ENCODE data around the gene DHX16.

The DHX16 gene

DNA sequence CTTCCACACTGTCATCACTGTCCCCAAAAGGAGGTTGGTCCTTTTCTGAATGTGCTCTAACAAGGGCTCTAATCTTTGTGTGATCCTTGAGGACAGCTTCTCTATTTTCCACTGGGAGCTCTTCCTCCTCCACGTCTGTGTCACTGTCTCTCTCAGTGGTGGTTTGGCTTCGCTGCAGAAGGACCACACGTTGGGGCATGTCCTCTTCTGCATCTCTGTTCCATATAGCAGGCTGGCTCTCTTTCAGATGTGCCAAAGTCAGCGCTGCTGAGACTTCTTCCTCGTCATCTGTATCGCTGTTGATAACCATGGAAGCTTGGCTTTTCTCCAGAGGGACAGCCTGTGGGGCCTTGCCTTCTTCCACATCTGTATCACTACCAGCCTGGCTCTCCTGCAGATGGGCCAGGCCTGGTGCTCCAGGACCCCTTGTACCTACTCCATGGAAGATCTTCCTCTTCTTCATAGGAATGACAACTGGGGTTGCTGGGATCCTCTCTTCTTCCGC, 39.7 kb upstream of the DHX16 start:
- no peak overlapping the region for H3K9ac ChIP-seq (ENCODE audit: low read length)
- H3K9me2 ChIP-seq (replicated peaks; ENCODE audit: insufficient read depth, low read length), result no peaks in the 10 kb centered on the region
- H3K27me3 ChIP-seq (ENCODE audit: low read length), result no peaks in the 10 kb centered on the region
- no peak overlapping the region for H3K27ac ChIP-seq (ENCODE audit: low read depth, low read length)
- H3K4me3 ChIP-seq (ENCODE audit: insufficient read depth, low read length, poor library complexity, severe bottlenecking), result no peak overlapping the region
- peaks cover 6% of the 10 kb centered on the region; the same call in 1 of the 2 replicates for H3K36me3 ChIP-seq (ENCODE audit: low read length)
- TF ChIP-seq EZH2phosphoT487 (conservative IDR thresholded peaks at IDR 0.05; ENCODE audit: low read length), result no peak
- TF ChIP-seq, protein P1, sequence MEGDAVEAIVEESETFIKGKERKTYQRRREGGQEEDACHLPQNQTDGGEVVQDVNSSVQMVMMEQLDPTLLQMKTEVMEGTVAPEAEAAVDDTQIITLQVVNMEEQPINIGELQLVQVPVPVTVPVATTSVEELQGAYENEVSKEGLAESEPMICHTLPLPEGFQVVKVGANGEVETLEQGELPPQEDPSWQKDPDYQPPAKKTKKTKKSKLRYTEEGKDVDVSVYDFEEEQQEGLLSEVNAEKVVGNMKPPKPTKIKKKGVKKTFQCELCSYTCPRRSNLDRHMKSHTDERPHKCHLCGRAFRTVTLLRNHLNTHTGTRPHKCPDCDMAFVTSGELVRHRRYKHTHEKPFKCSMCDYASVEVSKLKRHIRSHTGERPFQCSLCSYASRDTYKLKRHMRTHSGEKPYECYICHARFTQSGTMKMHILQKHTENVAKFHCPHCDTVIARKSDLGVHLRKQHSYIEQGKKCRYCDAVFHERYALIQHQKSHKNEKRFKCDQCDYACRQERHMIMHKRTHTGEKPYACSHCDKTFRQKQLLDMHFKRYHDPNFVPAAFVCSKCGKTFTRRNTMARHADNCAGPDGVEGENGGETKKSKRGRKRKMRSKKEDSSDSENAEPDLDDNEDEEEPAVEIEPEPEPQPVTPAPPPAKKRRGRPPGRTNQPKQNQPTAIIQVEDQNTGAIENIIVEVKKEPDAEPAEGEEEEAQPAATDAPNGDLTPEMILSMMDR (IDR thresholded peaks at IDR 0.05; ENCODE audit: insufficient read depth, low read length, poor library complexity, severe bottlenecking), result no peak
- H3K79me2 ChIP-seq (ENCODE audit: insufficient read depth, low read length), result no peaks in the 10 kb centered on the region
- no peak overlapping the region for H3K4me2 ChIP-seq (ENCODE audit: low read depth, low read length, poor library complexity, severe bottlenecking)
- H3F3A ChIP-seq (ENCODE audit: insufficient read depth), result peaks cover 26% of the 10 kb centered on the region
- H3K9me3 ChIP-seq (ENCODE audit: insufficient read depth, low read length), result no peaks in the 10 kb centered on the region
- H4K20me1 ChIP-seq (ENCODE audit: low read depth, low read length), result no peaks in the 10 kb centered on the region
- H2AFZ ChIP-seq (ENCODE audit: low read depth, low read length, severe bottlenecking), result no peak overlapping the region

DNA sequence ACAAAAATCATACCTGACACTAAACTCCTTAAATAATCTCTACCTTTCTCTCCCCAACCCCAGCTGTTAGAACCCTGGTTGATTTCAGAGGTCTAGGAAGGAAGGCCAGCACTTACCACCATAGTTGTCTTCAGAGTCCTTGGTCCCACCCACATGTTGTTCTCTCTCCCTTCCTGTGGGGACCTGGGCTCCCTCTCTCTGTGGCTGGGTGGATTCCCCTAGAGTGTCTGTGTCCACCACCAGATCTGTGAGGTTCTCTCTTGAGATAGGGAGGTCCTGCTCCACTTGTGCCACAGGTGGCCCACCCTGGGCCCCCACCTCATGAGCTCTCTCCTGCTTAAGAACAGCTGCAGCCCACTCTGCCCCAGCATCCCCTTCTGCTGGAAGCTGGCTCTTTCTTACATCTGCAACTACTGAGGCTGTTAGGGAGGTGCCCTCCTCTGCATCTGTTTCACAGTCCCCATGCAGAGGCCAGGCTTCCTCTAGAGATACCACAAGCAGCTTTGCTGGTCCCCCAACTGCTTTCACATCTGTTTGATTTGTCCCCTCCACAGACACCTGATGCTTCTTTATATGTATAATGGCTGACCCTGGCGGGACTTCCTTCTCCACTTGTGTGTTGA, 39.1 kb upstream of the DHX16 start:
- Histone ChIP-seq H3K4me3 (ENCODE audit: insufficient read depth, low read length, poor library complexity, severe bottlenecking) (no peak overlapping the region), H3K9ac (ENCODE audit: low read length) (no peak overlapping the region), H3F3A (ENCODE audit: insufficient read depth) (peaks cover 24% of the 10 kb centered on the region), H3K27ac (ENCODE audit: low read depth, low read length) (no peak overlapping the region), H2AFZ (ENCODE audit: low read depth, low read length, severe bottlenecking) (no peak overlapping the region), H3K36me3 (ENCODE audit: low read length) (peaks cover 6% of the 10 kb centered on the region; the same call in 1 of the 2 replicates), H3K9me3 (ENCODE audit: insufficient read depth, low read length) (no peaks in the 10 kb centered on the region), H3K79me2 (ENCODE audit: insufficient read depth, low read length) (no peaks in the 10 kb centered on the region), H3K4me2 (ENCODE audit: low read depth, low read length, poor library complexity, severe bottlenecking) (no peak overlapping the region), H4K20me1 (ENCODE audit: low read depth, low read length) (no peaks in the 10 kb centered on the region), H3K9me2 (replicated peaks; ENCODE audit: insufficient read depth, low read length) (no peaks in the 10 kb centered on the region), H3K27me3 (ENCODE audit: low read length) (no peaks in the 10 kb centered on the region)
- TF ChIP-seq, protein P1 (IDR thresholded peaks at IDR 0.05; ENCODE audit: insufficient read depth, low read length, poor library complexity, severe bottlenecking), result no peak
- no peak for TF ChIP-seq EZH2phosphoT487 (conservative IDR thresholded peaks at IDR 0.05; ENCODE audit: low read length)

DNA sequence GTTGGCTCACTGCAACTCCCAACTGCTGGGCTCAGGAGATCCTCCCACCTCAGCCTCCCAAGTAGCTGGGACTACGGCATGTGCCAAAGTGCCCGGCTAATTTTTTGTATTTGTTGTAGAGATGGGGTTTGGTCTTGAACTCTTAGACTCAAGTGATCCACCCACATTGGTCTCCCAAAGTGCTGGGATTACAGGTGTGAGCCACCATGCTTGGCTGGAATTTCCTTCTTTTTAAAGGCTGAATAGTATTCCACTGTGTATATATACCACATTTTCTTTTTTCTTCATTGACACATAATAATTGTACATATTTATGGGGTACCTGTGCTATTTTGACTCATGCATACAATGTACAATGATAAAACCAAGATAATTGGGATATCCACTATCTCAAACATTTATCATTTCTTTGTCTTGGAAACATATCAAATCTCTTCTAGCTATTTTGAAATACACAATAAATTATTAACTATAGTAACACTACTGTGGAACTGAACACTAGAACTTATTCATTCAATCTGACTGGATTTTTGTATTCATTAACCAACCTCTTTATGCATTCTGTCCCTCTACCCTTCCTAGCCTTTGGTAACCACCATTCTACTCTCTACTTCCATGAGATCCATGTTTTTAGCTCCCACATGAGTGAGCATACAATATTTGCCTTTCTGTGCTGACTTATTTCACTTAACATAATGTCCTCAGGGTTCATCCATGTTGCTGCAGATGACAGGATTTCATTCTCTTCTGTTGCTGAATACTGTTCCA, 36.5 kb upstream of the DHX16 start:
- no peak overlapping the region for H3K9ac ChIP-seq (ENCODE audit: low read length)
- H3K27me3 ChIP-seq (ENCODE audit: low read length), result no peaks in the 10 kb centered on the region
- no peak overlapping the region for H3K27ac ChIP-seq (ENCODE audit: low read depth, low read length)
- TF ChIP-seq, protein P1 (IDR thresholded peaks at IDR 0.05; ENCODE audit: insufficient read depth, low read length, poor library complexity, severe bottlenecking), result no peak
- TF ChIP-seq EZH2phosphoT487 (conservative IDR thresholded peaks at IDR 0.05; ENCODE audit: low read length), result no peak
- H3K4me2 ChIP-seq (ENCODE audit: low read depth, low read length, poor library complexity, severe bottlenecking), result no peak overlapping the region
- H4K20me1 ChIP-seq (ENCODE audit: low read depth, low read length), result no peaks in the 10 kb centered on the region
- H3K9me3 ChIP-seq (ENCODE audit: insufficient read depth, low read length), result no peaks in the 10 kb centered on the region
- H3K9me2 ChIP-seq (replicated peaks; ENCODE audit: insufficient read depth, low read length), result no peaks in the 10 kb centered on the region
- no peak overlapping the region for H2AFZ ChIP-seq (ENCODE audit: low read depth, low read length, severe bottlenecking)
- H3K4me3 ChIP-seq (ENCODE audit: insufficient read depth, low read length, poor library complexity, severe bottlenecking), result no peak overlapping the region
- H3K79me2 ChIP-seq (ENCODE audit: insufficient read depth, low read length), result no peaks in the 10 kb centered on the region
- 0 out of 2 replicates have a peak, but pooled peaks cover 4% of the 10 kb centered on the region for H3F3A ChIP-seq (ENCODE audit: insufficient read depth)
- peaks cover 6% of the 10 kb centered on the region; the same call in 1 of the 2 replicates for H3K36me3 ChIP-seq (ENCODE audit: low read length)
